HEK293T (cell line): ENCODE measurements around the gene EYS.

Source experiments
- ARNT ChIP-seq: fragments of 450-650 bp; IDR thresholded peaks from 2 replicates; pipeline ENCODE4 v1.6.1; 2017; ENCODE audit warnings: mild to moderate bottlenecking
- ELF4 ChIP-seq: fragments of 450-650 bp; IDR thresholded peaks from 2 replicates; pipeline ENCODE4 v1.6.1; 2017; ENCODE audit warnings: antibody characterized with exemption
- FOXA1 ChIP-seq: fragments of 450-650 bp; IDR thresholded peaks from 2 replicates; pipeline ENCODE4 v1.6.1; 2016; ENCODE audit warnings: mild to moderate bottlenecking
- FOXK2 ChIP-seq: fragments of 450-650 bp; IDR thresholded peaks from 2 replicates; pipeline ENCODE4 v1.6.1; 2016; ENCODE audit warnings: mild to moderate bottlenecking
- HDGF ChIP-seq: fragments of 450-650 bp; IDR thresholded peaks from 2 replicates; pipeline ENCODE4 v1.6.1; 2017; ENCODE audit warnings: antibody characterized with exemption, borderline replicate concordance
- L3MBTL2 ChIP-seq: fragments of 450-650 bp; conservative IDR thresholded peaks from 2 replicates; pipeline ENCODE4 v1.6.1; 2016; ENCODE audit warnings: mild to moderate bottlenecking
- PKNOX1 ChIP-seq: fragments of 450-650 bp; IDR thresholded peaks from 2 replicates; pipeline ENCODE4 v1.6.1; 2016
- SP1 ChIP-seq: fragments of 450-650 bp; IDR thresholded peaks from 2 replicates; pipeline ENCODE4 v1.6.1; 2017
- ZNF384 ChIP-seq: fragments of 450-650 bp; IDR thresholded peaks from 2 replicates; pipeline ENCODE4 v1.6.1; 2016

GRCh38 chr6:64996301-64996700 is 710.7 kb downstream of the EYS start:
- no peak for TF ChIP-seq ELF4
- TF ChIP-seq ARNT, result no peak
- no peak for TF ChIP-seq FOXA1
- no peak for TF ChIP-seq SP1
- TF ChIP-seq ZNF384, result no peak
- no peak for TF ChIP-seq FOXK2
- no peak for TF ChIP-seq PKNOX1
- no peak for TF ChIP-seq L3MBTL2
- TF ChIP-seq HDGF, result no peak
